ENCODE results near the gene CCDC50. TPM values are rescaled to one million over a fixed set of nuclear protein-coding genes. Genes with fewer than 3 reads are reported as not detected.

The CCDC50 gene
- total RNA-seq, 1 experiment from 2014 or later, result 47.8 TPM

DNA sequence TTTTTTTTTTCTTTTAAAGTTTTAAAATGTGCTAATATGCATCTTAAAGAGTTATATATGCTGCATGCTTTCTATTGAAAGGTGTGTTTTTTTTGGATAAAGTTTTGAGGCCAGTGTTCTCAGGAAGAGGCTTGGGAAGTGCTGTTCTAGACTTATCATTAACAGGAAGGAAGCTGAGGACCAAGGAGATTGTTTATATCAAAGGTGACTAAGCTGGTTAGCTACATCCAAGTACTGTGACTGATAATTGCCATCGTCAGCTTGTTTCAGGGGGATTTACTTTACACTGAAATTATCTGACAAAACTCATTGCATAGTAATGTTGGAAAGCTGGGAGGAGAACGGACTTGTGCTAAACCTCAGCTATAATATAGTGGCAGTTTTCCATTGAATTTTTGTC lies 37.5 kb downstream of the CCDC50 start:
- Histone ChIP-seq H2AFZ (ENCODE audit: low read depth, low read length, poor library complexity, severe bottlenecking) (no peak overlapping the region), H4K20me1 (ENCODE audit: insufficient read depth) (no peaks in the 10 kb centered on the region), H3K4me3 (replicated peaks in 1 of 2; ENCODE audit: low read depth in 1 of 2, low read length in 2 of 2) (no peak overlapping the region), H3K4me1 (ENCODE audit: control insufficient read depth in 1 of 2, insufficient read depth in 2 of 2, low read length in 2 of 2) (peaks cover 0 to 5% of the 10 kb centered on the region in 2 experiments; a peak in 1 of 4 replicates), H3K4me2 (ENCODE audit: low read length) (no peak overlapping the region), H3K9me3 (ENCODE audit: control insufficient read depth in 1 of 2, insufficient read depth in 1 of 2, low read depth in 1 of 2, low read length in 2 of 2) (no peaks in the 10 kb centered on the region), H3K36me3 (ENCODE audit: control insufficient read depth in 1 of 2, insufficient read depth in 2 of 2, low read length in 2 of 2) (peaks cover 4 to 10% of the 10 kb centered on the region in 2 experiments; a peak in 2 of 4 replicates), H3K27me3 (ENCODE audit: insufficient read depth, low read length) (no peaks in the 10 kb centered on the region), H3K9ac (ENCODE audit: low read length) (no peak overlapping the region), H3K27ac (ENCODE audit: low read depth, low read length) (no peak overlapping the region), H3K9me2 (ENCODE audit: insufficient read depth) (no peaks in the 10 kb centered on the region), H3K79me2 (ENCODE audit: insufficient read depth, low read length) (no peaks in the 10 kb centered on the region)
- no peak for TF ChIP-seq SRF (IDR thresholded peaks at IDR 0.05; ENCODE audit: low read depth)
- no peak for TF ChIP-seq EZH2phosphoT487 (IDR thresholded peaks at IDR 0.05; ENCODE audit: borderline replicate concordance)
- no peak for TF ChIP-seq EGR1 (IDR thresholded peaks at IDR 0.05; ENCODE audit: low read depth)
- no peak for TF ChIP-seq JUND (IDR thresholded peaks at IDR 0.05)
- TF ChIP-seq TCF7L2 (IDR thresholded peaks at IDR 0.05; ENCODE audit: borderline replicate concordance, extremely low read depth, insufficient read depth, insufficient read length), result no peak
- no peak for DNase-seq (ENCODE audit: low read depth, low spot score)
- BruUV-seq (replicated peaks), result no TSS peak
- CTCF ChIA-PET, result no interaction called here
- intact Hi-C loops (cut with micrococcal nuclease), result no loop called here
- POLR2A ChIA-PET, result no interaction called here
- RAD21 ChIA-PET (ENCODE audit: low non-redundant PET in 1 of 2, low total read pairs in 2 of 2, uncharacterized antibody in 2 of 2, unreplicated experiment in 2 of 2), result no interaction called here
- ATAC-seq, result no peak

DNA sequence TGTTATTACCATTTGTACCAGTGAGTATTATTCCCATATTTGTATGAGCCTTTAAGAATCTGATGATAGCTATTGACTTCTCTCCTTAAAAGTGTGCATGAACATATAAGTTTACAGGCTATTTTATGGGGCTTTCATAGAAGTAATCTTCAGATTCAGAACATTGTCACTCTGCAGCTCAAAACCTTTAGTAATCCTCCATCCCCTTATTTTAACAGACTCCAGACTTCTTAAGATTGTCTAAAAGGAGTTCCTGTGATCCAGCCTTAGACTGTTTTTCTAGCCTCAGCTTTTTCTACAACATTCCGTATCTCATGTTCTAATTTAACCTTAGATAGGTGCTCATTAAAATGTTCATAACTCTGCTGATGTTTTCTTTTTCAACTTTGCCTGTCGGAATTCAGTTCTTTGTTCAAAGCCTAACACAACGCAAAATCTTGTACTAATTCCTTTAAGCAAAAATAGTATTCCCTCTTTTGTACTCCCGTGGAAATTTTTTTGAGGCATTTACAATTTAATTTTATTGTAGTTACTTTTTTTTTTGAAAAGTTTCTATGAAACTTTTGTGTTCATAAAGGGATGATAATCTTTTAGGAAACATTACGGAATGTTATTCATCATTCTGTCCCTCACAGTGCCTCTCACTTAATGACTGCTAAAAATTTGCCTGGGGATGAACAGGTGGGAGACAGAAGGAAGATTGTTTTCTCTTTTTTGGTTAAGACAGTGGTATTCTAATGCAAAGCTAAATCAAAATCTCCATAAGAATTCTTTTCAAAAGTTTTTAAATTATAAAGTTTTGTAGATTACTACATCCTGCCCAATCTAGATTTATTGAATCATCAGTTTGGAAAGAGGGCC lies 39.8 kb downstream of the CCDC50 start:
- no peak for DNase-seq (ENCODE audit: low read depth, low spot score)
- no TSS peak for BruUV-seq (replicated peaks)
- ChIA-PET CTCF (no interaction called here), RAD21 (ENCODE audit: low non-redundant PET in 1 of 2, low total read pairs in 2 of 2, uncharacterized antibody in 2 of 2, unreplicated experiment in 2 of 2) (no interaction called here), POLR2A (no interaction called here)
- no peaks in the 10 kb centered on the region for H3K9me3 ChIP-seq (ENCODE audit: control insufficient read depth in 1 of 2, insufficient read depth in 1 of 2, low read depth in 1 of 2, low read length in 2 of 2)
- no peak overlapping the region for H3K4me3 ChIP-seq (replicated peaks in 1 of 2; ENCODE audit: low read depth in 1 of 2, low read length in 2 of 2)
- no peak overlapping the region for H2AFZ ChIP-seq (ENCODE audit: low read depth, low read length, poor library complexity, severe bottlenecking)
- ATAC-seq, result no peak
- intact Hi-C loops (cut with micrococcal nuclease), result no loop called here
- TF ChIP-seq RAD21 (IDR thresholded peaks at IDR 0.05; ENCODE audit: low read depth), result no peak
- TF ChIP-seq, protein P1, sequence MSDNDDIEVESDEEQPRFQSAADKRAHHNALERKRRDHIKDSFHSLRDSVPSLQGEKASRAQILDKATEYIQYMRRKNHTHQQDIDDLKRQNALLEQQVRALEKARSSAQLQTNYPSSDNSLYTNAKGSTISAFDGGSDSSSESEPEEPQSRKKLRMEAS (IDR thresholded peaks at IDR 0.05), result no peak
- no peak for TF ChIP-seq SIN3A (IDR thresholded peaks at IDR 0.05; ENCODE audit: low read depth)
- TF ChIP-seq TCF7L2 (IDR thresholded peaks at IDR 0.05; ENCODE audit: borderline replicate concordance, extremely low read depth, insufficient read depth, insufficient read length), result no peak
- no peak for TF ChIP-seq EGR1 (IDR thresholded peaks at IDR 0.05; ENCODE audit: low read depth)
- TF ChIP-seq, protein P2, sequence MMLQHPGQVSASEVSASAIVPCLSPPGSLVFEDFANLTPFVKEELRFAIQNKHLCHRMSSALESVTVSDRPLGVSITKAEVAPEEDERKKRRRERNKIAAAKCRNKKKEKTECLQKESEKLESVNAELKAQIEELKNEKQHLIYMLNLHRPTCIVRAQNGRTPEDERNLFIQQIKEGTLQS (IDR thresholded peaks at IDR 0.05), result no peak
- TF ChIP-seq ZNF274 (IDR thresholded peaks at IDR 0.05; ENCODE audit: low read depth, low read length), result no peak
- TF ChIP-seq POLR2A (IDR thresholded peaks at IDR 0.05; ENCODE audit: borderline replicate concordance, extremely low read depth, insufficient read depth, insufficient read length), result no peak
- TF ChIP-seq POLR2AphosphoS5 (IDR thresholded peaks at IDR 0.05; ENCODE audit: low read depth, low read length), result no peak
- TF ChIP-seq, protein P3, sequence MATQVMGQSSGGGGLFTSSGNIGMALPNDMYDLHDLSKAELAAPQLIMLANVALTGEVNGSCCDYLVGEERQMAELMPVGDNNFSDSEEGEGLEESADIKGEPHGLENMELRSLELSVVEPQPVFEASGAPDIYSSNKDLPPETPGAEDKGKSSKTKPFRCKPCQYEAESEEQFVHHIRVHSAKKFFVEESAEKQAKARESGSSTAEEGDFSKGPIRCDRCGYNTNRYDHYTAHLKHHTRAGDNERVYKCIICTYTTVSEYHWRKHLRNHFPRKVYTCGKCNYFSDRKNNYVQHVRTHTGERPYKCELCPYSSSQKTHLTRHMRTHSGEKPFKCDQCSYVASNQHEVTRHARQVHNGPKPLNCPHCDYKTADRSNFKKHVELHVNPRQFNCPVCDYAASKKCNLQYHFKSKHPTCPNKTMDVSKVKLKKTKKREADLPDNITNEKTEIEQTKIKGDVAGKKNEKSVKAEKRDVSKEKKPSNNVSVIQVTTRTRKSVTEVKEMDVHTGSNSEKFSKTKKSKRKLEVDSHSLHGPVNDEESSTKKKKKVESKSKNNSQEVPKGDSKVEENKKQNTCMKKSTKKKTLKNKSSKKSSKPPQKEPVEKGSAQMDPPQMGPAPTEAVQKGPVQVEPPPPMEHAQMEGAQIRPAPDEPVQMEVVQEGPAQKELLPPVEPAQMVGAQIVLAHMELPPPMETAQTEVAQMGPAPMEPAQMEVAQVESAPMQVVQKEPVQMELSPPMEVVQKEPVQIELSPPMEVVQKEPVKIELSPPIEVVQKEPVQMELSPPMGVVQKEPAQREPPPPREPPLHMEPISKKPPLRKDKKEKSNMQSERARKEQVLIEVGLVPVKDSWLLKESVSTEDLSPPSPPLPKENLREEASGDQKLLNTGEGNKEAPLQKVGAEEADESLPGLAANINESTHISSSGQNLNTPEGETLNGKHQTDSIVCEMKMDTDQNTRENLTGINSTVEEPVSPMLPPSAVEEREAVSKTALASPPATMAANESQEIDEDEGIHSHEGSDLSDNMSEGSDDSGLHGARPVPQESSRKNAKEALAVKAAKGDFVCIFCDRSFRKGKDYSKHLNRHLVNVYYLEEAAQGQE (IDR thresholded peaks at IDR 0.05; ENCODE audit: low read depth), result no peak
- TF ChIP-seq EZH2 (IDR thresholded peaks at IDR 0.05), result no peak
- TF ChIP-seq JUND (IDR thresholded peaks at IDR 0.05), result no peak
- no peak overlapping the region for H3K27ac ChIP-seq (ENCODE audit: low read depth, low read length)
- no peak overlapping the region for H3K4me2 ChIP-seq (ENCODE audit: low read length)
- H3K79me2 ChIP-seq (ENCODE audit: insufficient read depth, low read length), result no peaks in the 10 kb centered on the region
- H3K36me3 ChIP-seq (ENCODE audit: control insufficient read depth in 1 of 2, insufficient read depth in 2 of 2, low read length in 2 of 2), result peaks cover 4 to 10% of the 10 kb centered on the region in 2 experiments; a peak in 2 of 4 replicates
- H3K9ac ChIP-seq (ENCODE audit: low read length), result no peak overlapping the region
- no peaks in the 10 kb centered on the region for H4K20me1 ChIP-seq (ENCODE audit: insufficient read depth)
- H3K4me1 ChIP-seq (ENCODE audit: control insufficient read depth in 1 of 2, insufficient read depth in 2 of 2, low read length in 2 of 2), result no peaks in the 10 kb centered on the region
- no peaks in the 10 kb centered on the region for H3K9me2 ChIP-seq (ENCODE audit: insufficient read depth)
- no peaks in the 10 kb centered on the region for H3K27me3 ChIP-seq (ENCODE audit: insufficient read depth, low read length)

Data from HCT116 (cell line).